GM21390 (cell line): ENCODE measurements around the gene SYNDIG1L.
"Not testable (repeated sequence)": the region's sequence is repeated elsewhere in the genome, so short reads cannot be mapped to it uniquely, and the experiment has no call there.

Source experiments
- ATAC-seq: cut with Tn5 transposase; IDR thresholded peaks from one replicate; pipeline ENCODE4 v1.9.1; 2021; ENCODE audit not compliant: unreplicated experiment

The SYNDIG1L gene

GRCh38 chr14:74426202-74426582 is at the start of gene SYNDIG1L:
TSS of gene SYNDIG1L (minus strand) at chr14:74426210. CDS start at chr14:74409744, 16,466 bp downstream.
- ATAC-seq: no peak

GRCh38 chr14:74475678-74476077 is 49.7 kb upstream of the SYNDIG1L start:
- ATAC-seq: no peak

GRCh38 chr14:74474376-74474775 is 48.4 kb upstream of the SYNDIG1L start:
- ATAC-seq: no peak

DNA sequence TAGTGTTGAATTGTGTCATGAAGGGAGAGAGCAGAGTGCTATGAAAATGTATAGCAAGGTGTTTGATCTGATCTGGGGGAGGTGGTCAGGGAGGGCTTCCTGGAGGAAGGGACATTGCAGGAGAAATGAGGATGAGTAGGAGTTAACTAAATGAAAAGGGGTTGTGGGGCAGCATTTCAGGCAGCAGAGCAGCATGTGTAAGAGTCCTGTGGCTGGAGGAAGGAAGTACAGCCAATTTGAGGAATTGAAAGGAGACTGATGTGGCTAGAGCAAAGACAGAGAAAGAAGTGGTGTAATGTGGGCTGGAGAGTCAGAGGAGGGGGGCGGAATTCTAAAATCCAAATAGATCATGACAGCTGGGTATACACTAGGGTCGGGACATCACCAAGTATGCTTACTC is 46.6 kb upstream of the SYNDIG1L start:
- ATAC-seq: no peak

- no peak for ATAC-seq
These were observed 43.8 kb upstream of the SYNDIG1L start for GRCh38 chr14:74469548-74470518.

- ATAC-seq: no peak
These were observed 42.5 kb upstream of the SYNDIG1L start for GRCh38 chr14:74468513-74468912.

DNA sequence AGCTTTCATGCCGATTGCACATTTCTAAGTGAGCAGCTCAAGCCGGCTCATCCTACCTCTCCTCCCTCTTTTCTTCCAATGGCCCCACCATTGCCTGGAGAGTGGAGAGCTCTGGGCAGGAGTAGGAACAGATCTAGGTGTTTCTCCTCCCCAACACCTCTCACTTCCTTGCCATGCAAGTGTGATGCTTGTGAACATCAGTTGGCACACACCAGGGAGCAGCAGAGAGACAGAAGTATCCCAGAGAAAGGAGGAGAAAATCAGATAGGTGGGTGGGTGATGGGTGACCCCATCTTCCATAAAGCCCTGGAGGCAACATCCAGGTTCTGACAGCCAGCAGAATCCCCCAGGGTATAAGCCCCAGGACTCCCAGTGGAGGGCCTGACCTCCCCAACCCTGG is 39.3 kb upstream of the SYNDIG1L start:
- no peak for ATAC-seq

DNA sequence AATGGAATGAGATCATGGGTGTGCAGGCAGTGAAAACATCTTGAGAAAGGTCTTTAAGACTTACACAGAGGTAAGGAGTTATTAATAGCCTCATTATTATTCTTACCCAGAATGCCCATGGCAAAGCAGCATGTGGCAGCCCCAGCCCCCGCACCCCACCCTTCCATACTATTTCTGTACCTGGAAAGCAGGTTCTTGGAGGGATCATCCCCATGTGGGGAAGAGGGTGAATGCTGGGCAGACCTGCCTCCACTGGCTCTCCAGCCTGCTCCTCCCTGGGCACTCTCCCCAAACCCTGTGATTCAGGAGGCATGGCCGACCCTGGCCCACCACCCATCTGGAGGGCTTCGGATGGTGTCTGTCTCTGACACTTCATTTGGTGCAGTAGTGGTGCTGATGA is 38.8 kb upstream of the SYNDIG1L start:
- no peak for ATAC-seq

GRCh38 chr14:74463697-74464096 is 37.7 kb upstream of the SYNDIG1L start:
- no peak for ATAC-seq

- ATAC-seq: no peak
These were observed 37.0 kb upstream of the SYNDIG1L start for GRCh38 chr14:74462993-74463392.

- ATAC-seq: no peak
These were observed 34.0 kb upstream of the SYNDIG1L start for GRCh38 chr14:74459976-74460375.

DNA sequence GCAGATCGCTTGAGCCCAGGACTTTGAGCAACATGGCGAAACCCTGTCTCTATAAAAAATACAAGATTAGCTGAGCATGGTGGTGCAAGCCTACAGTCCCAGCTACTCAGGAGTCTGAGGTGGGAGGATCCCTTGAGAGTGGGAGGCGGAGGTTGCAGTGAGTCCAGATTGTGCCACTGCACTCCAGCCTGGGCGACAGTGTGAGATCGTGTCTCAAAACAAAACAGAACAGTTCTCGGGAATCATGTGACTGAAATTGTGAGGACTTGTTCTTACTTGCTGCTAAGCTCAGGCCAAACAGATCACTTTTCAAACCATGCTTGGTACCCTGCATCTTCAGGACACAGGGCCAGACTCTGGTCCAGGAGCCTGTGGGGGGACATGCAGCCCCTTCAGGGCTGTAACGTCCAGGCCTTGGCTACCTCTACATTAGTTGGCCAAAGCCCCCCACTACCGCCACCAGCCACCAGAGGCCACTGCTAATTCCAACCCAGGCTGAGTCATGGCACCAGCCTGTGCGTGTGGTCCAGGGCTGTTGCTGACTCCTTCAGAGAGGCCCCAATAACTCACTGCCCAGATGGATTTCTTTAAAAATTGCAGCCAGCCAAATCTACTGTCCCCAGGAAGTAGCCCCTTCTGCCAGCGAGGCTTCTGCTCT is 33.4 kb upstream of the SYNDIG1L start:
- no peak for ATAC-seq

GRCh38 chr14:74457565-74457895 is 31.5 kb upstream of the SYNDIG1L start:
- ATAC-seq: no peak

GRCh38 chr14:74456684-74457564 is 30.9 kb upstream of the SYNDIG1L start:
- no peak for ATAC-seq

DNA sequence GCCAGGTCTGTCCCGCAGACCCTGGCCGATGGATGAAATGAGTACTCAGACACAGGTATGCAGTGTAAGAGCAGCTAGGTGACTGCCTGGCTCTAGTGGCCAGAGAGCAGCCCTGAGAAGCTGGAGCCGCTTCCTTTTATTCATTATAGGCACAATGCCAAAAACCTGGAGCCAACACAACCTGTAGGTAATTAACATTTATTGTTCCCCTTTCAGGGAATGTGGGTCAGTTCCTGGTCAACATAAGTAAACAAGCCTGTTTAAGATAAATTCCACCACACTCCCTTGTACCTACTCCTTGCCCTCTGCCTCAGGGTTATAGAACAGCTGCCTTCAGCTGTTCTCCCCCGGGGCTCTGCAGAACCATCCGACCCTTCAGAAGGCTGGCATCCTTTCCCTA is 28.4 kb upstream of the SYNDIG1L start:
- ATAC-seq: not testable (repeated sequence)

- ATAC-seq: no peak
These were observed 18.9 kb upstream of the SYNDIG1L start for GRCh38 chr14:74444866-74445265.

GRCh38 chr14:74442757-74443156 is 16.7 kb upstream of the SYNDIG1L start:
- no peak for ATAC-seq

GRCh38 chr14:74441113-74441512 is 15.1 kb upstream of the SYNDIG1L start:
- no peak for ATAC-seq

GRCh38 chr14:74438351-74438915 is 12.4 kb upstream of the SYNDIG1L start:
- no peak for ATAC-seq

DNA sequence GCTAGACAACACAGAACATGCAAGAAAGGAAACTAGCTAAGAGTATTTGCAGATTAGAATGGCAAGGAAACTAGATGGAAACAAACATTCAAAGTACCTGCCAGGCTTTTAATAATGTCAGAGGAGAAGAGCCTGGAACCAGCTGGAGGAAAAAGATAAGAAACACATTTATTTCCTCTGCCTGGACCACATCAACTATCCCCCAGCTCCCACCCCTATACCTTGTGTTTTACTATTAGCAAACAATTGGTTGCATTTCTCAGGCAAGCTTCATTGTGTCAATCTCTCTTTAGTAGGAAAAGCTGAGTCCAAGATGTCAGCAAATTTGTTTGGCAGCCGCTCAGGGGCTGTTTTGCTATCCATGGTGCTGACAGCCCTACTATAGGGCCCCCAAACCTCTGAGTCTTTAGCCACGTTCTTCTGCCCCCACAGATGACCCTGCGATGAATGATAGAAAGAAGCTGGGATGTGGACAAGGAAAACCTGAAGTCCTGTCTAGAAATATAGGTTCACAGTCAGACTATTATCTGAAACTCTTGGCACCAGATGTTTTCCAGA is 11.6 kb upstream of the SYNDIG1L start:
- ATAC-seq: no peak

DNA sequence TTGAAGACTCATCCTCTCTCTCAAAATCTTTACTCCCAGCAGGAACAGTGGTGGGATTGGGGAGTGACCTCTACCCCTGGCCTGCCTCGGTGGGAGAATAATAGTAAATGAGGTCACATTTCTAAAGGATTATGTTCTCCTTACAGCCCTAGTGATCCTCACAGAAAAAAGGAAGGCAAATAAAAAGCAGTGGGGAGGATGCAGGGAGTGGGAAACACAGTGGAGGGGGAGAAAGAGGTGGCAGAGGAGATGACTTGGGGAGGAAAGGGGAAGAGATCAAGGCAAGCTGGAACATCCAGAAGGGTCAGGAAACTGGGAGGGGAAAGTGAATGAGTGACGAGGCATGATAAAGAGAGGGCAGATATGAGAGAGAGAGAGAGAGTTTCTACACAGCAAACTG is 8.3 kb upstream of the SYNDIG1L start:
- ATAC-seq: no peak
